ENCODE data around the gene TBX21. TPM values are rescaled to one million over a fixed set of nuclear protein-coding genes. Genes with fewer than 3 reads are reported as not detected.

TBX21 gene
- total RNA-seq, 1 experiment from 2014 or later: 0.20 TPM

DNA sequence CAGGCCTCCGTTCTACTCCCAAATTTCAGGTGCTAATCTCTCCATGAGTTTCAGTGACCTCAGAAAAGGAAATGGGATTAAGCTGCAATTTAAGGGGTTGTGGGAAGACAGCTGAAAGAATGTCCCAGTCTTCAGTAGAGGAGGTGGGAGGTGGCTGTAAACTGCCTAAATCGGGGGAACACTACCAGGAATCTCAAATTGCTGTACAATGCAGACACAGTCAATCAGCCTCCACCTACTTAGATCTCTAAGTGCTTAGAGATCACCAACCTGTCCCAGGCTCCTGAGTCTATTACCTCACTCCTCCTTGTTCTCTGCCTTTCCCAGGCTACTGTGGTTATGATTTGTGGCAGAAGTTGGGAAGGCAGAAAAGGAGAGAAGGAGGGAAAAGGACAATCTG is 8.3 kb upstream of the TBX21 start:
- TF ChIP-seq FOSL1 (IDR thresholded peaks at IDR 0.05; ENCODE audit: low read depth) (no peak), CBX3 (IDR thresholded peaks at IDR 0.05; ENCODE audit: low read depth) (no peak), RAD21 (IDR thresholded peaks at IDR 0.05; ENCODE audit: low read depth) (no peak), ZFX (IDR thresholded peaks at IDR 0.05) (no peak), YY1 (IDR thresholded peaks at IDR 0.05; ENCODE audit: extremely low read depth, insufficient replicate concordance, low read depth, low read length) (no peak), CEBPB (IDR thresholded peaks at IDR 0.05; ENCODE audit: low read depth) (no peak), EGR1 (IDR thresholded peaks at IDR 0.05; ENCODE audit: low read depth) (no peak), ZNF274 (IDR thresholded peaks at IDR 0.05; ENCODE audit: low read depth, low read length) (no peak)
- TF ChIP-seq, protein P1, sequence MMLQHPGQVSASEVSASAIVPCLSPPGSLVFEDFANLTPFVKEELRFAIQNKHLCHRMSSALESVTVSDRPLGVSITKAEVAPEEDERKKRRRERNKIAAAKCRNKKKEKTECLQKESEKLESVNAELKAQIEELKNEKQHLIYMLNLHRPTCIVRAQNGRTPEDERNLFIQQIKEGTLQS (IDR thresholded peaks at IDR 0.05): no peak
- no TSS peak for BruUV-seq (replicated peaks)
- Histone ChIP-seq H3K4me2 (ENCODE audit: low read length) (no peak overlapping the region), H3K36me3 (ENCODE audit: control insufficient read depth in 1 of 2, insufficient read depth in 2 of 2, low read length in 2 of 2) (no peaks in the 10 kb centered on the region), H3K9ac (ENCODE audit: low read length) (no peak overlapping the region), H3K79me2 (ENCODE audit: insufficient read depth, low read length) (no peaks in the 10 kb centered on the region), H3K4me3 (replicated peaks in 1 of 2; ENCODE audit: low read depth in 1 of 2, low read length in 2 of 2) (no peak overlapping the region), H3K27ac (ENCODE audit: low read depth, low read length) (no peak overlapping the region), H2AFZ (ENCODE audit: low read depth, low read length, poor library complexity, severe bottlenecking) (no peak overlapping the region), H3K9me2 (ENCODE audit: insufficient read depth) (no peaks in the 10 kb centered on the region), H3K9me3 (ENCODE audit: control insufficient read depth in 1 of 2, insufficient read depth in 1 of 2, low read depth in 1 of 2, low read length in 2 of 2) (no peaks in the 10 kb centered on the region), H3K27me3 (ENCODE audit: insufficient read depth, low read length) (peaks cover 12% of the 10 kb centered on the region; the same call in 1 of the 2 replicates), H3K4me1 (ENCODE audit: control insufficient read depth in 1 of 2, insufficient read depth in 2 of 2, low read length in 2 of 2) (peaks cover 13 to 23% of the 10 kb centered on the region in 2 experiments), H4K20me1 (ENCODE audit: insufficient read depth) (no peaks in the 10 kb centered on the region)
- DNase-seq (ENCODE audit: low read depth, low spot score): no peak
- ChIA-PET POLR2A (no interaction called here), CTCF (no interaction called here), RAD21 (ENCODE audit: low non-redundant PET in 1 of 2, low total read pairs in 2 of 2, uncharacterized antibody in 2 of 2, unreplicated experiment in 2 of 2) (no interaction called here)
- intact Hi-C loops (cut with micrococcal nuclease): no loop called here
- no peak for ATAC-seq

DNA sequence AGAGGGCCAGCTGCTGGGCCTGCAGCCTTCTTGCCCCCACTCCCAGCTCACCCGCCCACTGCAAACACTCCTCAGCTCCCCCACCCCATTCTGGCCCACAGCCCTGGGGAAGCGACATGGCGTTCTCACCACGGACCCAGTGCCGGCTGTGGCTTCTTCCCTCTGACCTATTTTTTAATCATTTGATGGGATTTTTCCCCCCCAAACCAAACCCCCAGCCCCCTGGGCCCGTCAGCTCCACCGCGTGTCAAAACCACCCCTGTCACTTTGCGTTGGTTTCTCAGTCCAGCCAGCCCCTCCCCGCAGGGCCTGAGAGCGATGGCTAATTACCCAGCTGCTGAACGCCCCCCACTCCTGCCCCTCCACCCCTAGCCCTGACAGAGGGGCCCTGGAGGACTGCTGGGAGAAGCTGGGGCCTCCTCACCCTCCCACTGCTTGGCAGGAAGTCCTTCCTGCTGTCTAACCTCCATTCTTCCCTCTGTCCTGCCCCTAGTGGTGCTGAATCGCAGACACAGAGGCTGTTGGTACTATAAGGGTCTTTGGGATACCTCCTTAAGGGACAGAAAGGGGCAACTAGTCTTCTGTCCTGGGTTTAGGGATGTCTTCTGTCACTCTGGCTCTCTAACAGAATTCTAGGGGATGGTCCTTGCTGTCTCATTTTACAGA is 7.5 kb upstream of the TBX21 start:
- RAD21 ChIA-PET (ENCODE audit: low non-redundant PET in 1 of 2, low total read pairs in 2 of 2, uncharacterized antibody in 2 of 2, unreplicated experiment in 2 of 2): no interaction called here
- CTCF ChIA-PET: no interaction called here
- Histone ChIP-seq H3K79me2 (ENCODE audit: insufficient read depth, low read length) (no peaks in the 10 kb centered on the region), H3K4me1 (ENCODE audit: control insufficient read depth in 1 of 2, insufficient read depth in 2 of 2, low read length in 2 of 2) (peaks cover 11 to 15% of the 10 kb centered on the region in 2 experiments), H3K27ac (ENCODE audit: low read depth, low read length) (no peak overlapping the region), H3K27me3 (ENCODE audit: insufficient read depth, low read length) (peaks cover 4% of the 10 kb centered on the region; the same call in 1 of the 2 replicates), H3K9me2 (ENCODE audit: insufficient read depth) (no peaks in the 10 kb centered on the region), H3K4me2 (ENCODE audit: low read length) (no peak overlapping the region), H4K20me1 (ENCODE audit: insufficient read depth) (no peaks in the 10 kb centered on the region), H2AFZ (ENCODE audit: low read depth, low read length, poor library complexity, severe bottlenecking) (no peak overlapping the region), H3K36me3 (ENCODE audit: control insufficient read depth in 1 of 2, insufficient read depth in 2 of 2, low read length in 2 of 2) (no peaks in the 10 kb centered on the region), H3K9me3 (ENCODE audit: control insufficient read depth in 1 of 2, insufficient read depth in 1 of 2, low read depth in 1 of 2, low read length in 2 of 2) (no peaks in the 10 kb centered on the region), H3K4me3 (replicated peaks in 1 of 2; ENCODE audit: low read depth in 1 of 2, low read length in 2 of 2) (no peak overlapping the region), H3K9ac (ENCODE audit: low read length) (no peak overlapping the region)
- ATAC-seq (no peak), DNase-seq (ENCODE audit: low read depth, low spot score) (no peak)
- POLR2A ChIA-PET: no interaction called here
- TF ChIP-seq YY1 (IDR thresholded peaks at IDR 0.05; ENCODE audit: extremely low read depth, insufficient replicate concordance, low read depth, low read length) (no peak), EGR1 (IDR thresholded peaks at IDR 0.05; ENCODE audit: low read depth) (no peak), CBX3 (IDR thresholded peaks at IDR 0.05; ENCODE audit: low read depth) (no peak)
- TF ChIP-seq, protein P2, sequence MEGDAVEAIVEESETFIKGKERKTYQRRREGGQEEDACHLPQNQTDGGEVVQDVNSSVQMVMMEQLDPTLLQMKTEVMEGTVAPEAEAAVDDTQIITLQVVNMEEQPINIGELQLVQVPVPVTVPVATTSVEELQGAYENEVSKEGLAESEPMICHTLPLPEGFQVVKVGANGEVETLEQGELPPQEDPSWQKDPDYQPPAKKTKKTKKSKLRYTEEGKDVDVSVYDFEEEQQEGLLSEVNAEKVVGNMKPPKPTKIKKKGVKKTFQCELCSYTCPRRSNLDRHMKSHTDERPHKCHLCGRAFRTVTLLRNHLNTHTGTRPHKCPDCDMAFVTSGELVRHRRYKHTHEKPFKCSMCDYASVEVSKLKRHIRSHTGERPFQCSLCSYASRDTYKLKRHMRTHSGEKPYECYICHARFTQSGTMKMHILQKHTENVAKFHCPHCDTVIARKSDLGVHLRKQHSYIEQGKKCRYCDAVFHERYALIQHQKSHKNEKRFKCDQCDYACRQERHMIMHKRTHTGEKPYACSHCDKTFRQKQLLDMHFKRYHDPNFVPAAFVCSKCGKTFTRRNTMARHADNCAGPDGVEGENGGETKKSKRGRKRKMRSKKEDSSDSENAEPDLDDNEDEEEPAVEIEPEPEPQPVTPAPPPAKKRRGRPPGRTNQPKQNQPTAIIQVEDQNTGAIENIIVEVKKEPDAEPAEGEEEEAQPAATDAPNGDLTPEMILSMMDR (IDR thresholded peaks at IDR 0.05 in 2 of 3, conservative IDR thresholded peaks at IDR 0.05 in 1 of 3; ENCODE audit: borderline replicate concordance in 1 of 3, insufficient read depth in 1 of 3, low read depth in 2 of 3, low read length in 2 of 3): peak in 2 of 3 experiments; percentile 30 to 42; a peak in 2 of 6 replicates
- intact Hi-C loops (cut with micrococcal nuclease): no loop called here
- no TSS peak for BruUV-seq (replicated peaks)
